HCT116 (cell line): ENCODE results near the gene PPP1R12C. TPM values are rescaled to one million over a fixed set of nuclear protein-coding genes. Genes with fewer than 3 reads are reported as not detected.

Source experiments
- ATAC-seq: fragments of 200-7000 bp; cut with Tn5 transposase; 2 replicates; pipeline ENCODE4 v1.9.1; 2020; ENCODE audit warnings: mild to moderate bottlenecking, moderate library complexity
- BruUV-seq: library from RNA; stranded (reverse); fragments of 400-500 nt; replicated peaks from 2 replicates; lab custom pipeline; 2021; lab: Mats Ljungman, UMichigan
- CTCF ChIA-PET: fragments of 300-600 bp; sonication (Branson Sonifier 250); formaldehyde crosslinking; loops from one replicate; lab custom pipeline; 2021; ENCODE audit warnings: antibody characterized with exemption; lab: Charles Lee
- POLR2A ChIA-PET: fragments of 300-600, 350-600 bp; sonication (Branson Sonifier 250); formaldehyde crosslinking; loops from one replicate; lab custom pipeline; 2021; ENCODE audit warnings: antibody characterized with exemption; lab: Charles Lee
- RAD21 ChIA-PET, 2 experiments: fragments of 300-600 bp; sonication (Branson Sonifier 250); formaldehyde crosslinking; loops; one replicate each; lab custom pipeline; 2023; ENCODE audit warnings: low total read pairs in 2 of 2; ENCODE audit not compliant: uncharacterized antibody in 2 of 2, unreplicated experiment in 2 of 2, low non-redundant PET in 1 of 2; lab: Charles Lee
- DNase-seq: peaks from one replicate; pipeline ENCODE4 v3.0.0-alpha.2; 2010; ENCODE audit warnings: low read depth, low spot score
- H2AFZ ChIP-seq: fragments of 200-600 bp; shearing (Covaris generic), sonication (generic); 2 replicates; pipeline ENCODE4 v1.6.1; 2017; ENCODE audit warnings: low read depth, mixed run types, mixed read lengths, antibody characterized with exemption, low read length; ENCODE audit not compliant: poor library complexity, severe bottlenecking
- H3K27ac ChIP-seq: 2 replicates; pipeline ENCODE4 v1.5.1; 2012; ENCODE audit warnings: low read depth, low read length
- H3K27me3 ChIP-seq: fragments of 200-600 bp; sonication (generic); 2 replicates; pipeline ENCODE4 v1.6.1; 2016; ENCODE audit warnings: mixed run types, low read length, mixed read lengths; ENCODE audit not compliant: insufficient read depth
- H3K36me3 ChIP-seq, 2 experiments: fragments of 200-500 bp in 1 of 2; fragments of 200-600 bp in 1 of 2; sonication (Bioruptor generic) in 1 of 2; sonication (generic) in 1 of 2; 2 replicates each; pipeline versions ENCODE4 v1.5.1 to v1.6.1; 2014 to 2016; ENCODE audit warnings: low read length in 2 of 2, inconsistent platforms in 1 of 2, mixed read lengths in 1 of 2, mixed run types in 1 of 2; ENCODE audit not compliant: insufficient read depth in 2 of 2, control insufficient read depth in 1 of 2
- H3K4me1 ChIP-seq, 2 experiments: fragments of 200-600 bp in 1 of 2; sonication (generic) in 1 of 2; 2 replicates each; pipeline versions ENCODE4 v1.5.1 to v1.6.1; 2012 to 2017; ENCODE audit warnings: low read length in 2 of 2, inconsistent platforms in 1 of 2, mild to moderate bottlenecking in 1 of 2, mixed read lengths in 1 of 2, mixed run types in 1 of 2, moderate library complexity in 1 of 2; ENCODE audit not compliant: insufficient read depth in 2 of 2, control insufficient read depth in 1 of 2
- H3K4me2 ChIP-seq: fragments of 200-600 bp; sonication (generic); 2 replicates; pipeline ENCODE4 v1.6.1; 2017; ENCODE audit warnings: mixed run types, low read length, mixed read lengths
- H3K4me3 ChIP-seq, 2 experiments: fragments of 200-600 bp in 1 of 2; sonication (generic) in 1 of 2; replicated peaks in 1 of 2; 2 replicates each; pipeline ENCODE4 v1.5.1; 2011 to 2016; ENCODE audit warnings: low read length in 2 of 2, control low read depth in 1 of 2, low read depth in 1 of 2, mild to moderate bottlenecking in 1 of 2, mixed read lengths in 1 of 2, mixed run types in 1 of 2
- H3K79me2 ChIP-seq: fragments of 200-600 bp; sonication (generic); 2 replicates; pipeline ENCODE4 v1.6.1; 2017; ENCODE audit warnings: mild to moderate bottlenecking, mixed run types, low read length, moderate library complexity, mixed read lengths; ENCODE audit not compliant: insufficient read depth
- H3K9ac ChIP-seq: fragments of 200-600 bp; sonication (generic); 2 replicates; pipeline ENCODE4 v1.6.1; 2016; ENCODE audit warnings: low read length, mixed read lengths
- H3K9me2 ChIP-seq: fragments of 200-600 bp; sonication (generic), shearing (Covaris generic); 2 replicates; pipeline ENCODE4 v1.6.1; 2017; ENCODE audit warnings: mixed run types, mild to moderate bottlenecking, moderate library complexity; ENCODE audit not compliant: insufficient read depth
- H3K9me3 ChIP-seq, 2 experiments: fragments of 200-500 bp in 1 of 2; fragments of 200-600 bp in 1 of 2; sonication (Bioruptor generic) in 1 of 2; sonication (generic) in 1 of 2; 2 replicates each; pipeline ENCODE4 v1.6.1; 2014 to 2017; ENCODE audit warnings: low read length in 2 of 2, mixed read lengths in 2 of 2, inconsistent platforms in 1 of 2, low read depth in 1 of 2, mild to moderate bottlenecking in 1 of 2, mixed run types in 1 of 2, moderate library complexity in 1 of 2; ENCODE audit not compliant: control insufficient read depth in 1 of 2, insufficient read depth in 1 of 2
- H4K20me1 ChIP-seq: fragments of 200-600 bp; sonication (generic), shearing (Covaris generic); 2 replicates; pipeline ENCODE4 v1.6.1; 2017; ENCODE audit warnings: mixed run types, mild to moderate bottlenecking, moderate library complexity; ENCODE audit not compliant: insufficient read depth
- ATF3 ChIP-seq: IDR thresholded peaks from 2 replicates; pipeline ENCODE4 v1.6.1; 2012
- CBX3 ChIP-seq: IDR thresholded peaks from 2 replicates; pipeline ENCODE4 v1.6.1; 2012; ENCODE audit warnings: low read depth
- ELF1 ChIP-seq: IDR thresholded peaks from 2 replicates; pipeline ENCODE4 v1.6.1; 2012; ENCODE audit warnings: low read depth, borderline replicate concordance
- EZH2 ChIP-seq: fragments of 200-600 bp; sonication (generic); IDR thresholded peaks from 2 replicates; pipeline ENCODE4 v1.6.1; 2017; ENCODE audit warnings: antibody characterized with exemption, mixed run types
- EZH2phosphoT487 ChIP-seq: fragments of 200-600 bp; IDR thresholded peaks from 2 replicates; pipeline ENCODE4 v1.6.1; 2018; ENCODE audit warnings: antibody characterized with exemption, borderline replicate concordance
- FOSL1 ChIP-seq: IDR thresholded peaks from 2 replicates; pipeline ENCODE4 v1.6.1; 2012; ENCODE audit warnings: low read depth
- MAX ChIP-seq: IDR thresholded peaks from 2 replicates; pipeline ENCODE4 v1.6.1; 2012
- POLR2A ChIP-seq: IDR thresholded peaks from 2 replicates; pipeline ENCODE4 v1.7.0; 2011; ENCODE audit warnings: borderline replicate concordance; ENCODE audit not compliant: insufficient read depth, insufficient read length; ENCODE audit errors: extremely low read depth
- POLR2AphosphoS5 ChIP-seq: IDR thresholded peaks from 2 replicates; pipeline ENCODE4 v1.6.1; 2011; ENCODE audit warnings: mild to moderate bottlenecking, low read depth, low read length, moderate library complexity
- RAD21 ChIP-seq: IDR thresholded peaks from 2 replicates; pipeline ENCODE4 v1.6.1; 2012; ENCODE audit warnings: low read depth, mild to moderate bottlenecking
- SP1 ChIP-seq: IDR thresholded peaks from 2 replicates; pipeline ENCODE4 v1.6.1; 2012; ENCODE audit warnings: low read depth
- ZNF274 ChIP-seq: fragments of 200-500 bp; sonication (Bioruptor generic); IDR thresholded peaks from 2 replicates; pipeline ENCODE4 v1.6.1; 2014; ENCODE audit warnings: mild to moderate bottlenecking, low read depth, low read length, inconsistent platforms
- intact Hi-C: fragments of 100-400 bp; cut with micrococcal nuclease; formaldehyde crosslinking; loops from 2 replicates; pipeline ENCODE4 v1.10.0; 2022
- total RNA-seq: library from RNA; stranded (reverse); gene quantifications from one replicate; pipeline ENCODE4 v1.2.1, GENCODE V29; 2021; ENCODE audit not compliant: unreplicated experiment

PPP1R12C gene
- total RNA-seq, 1 experiment from 2014 or later: 83.2 TPM

GRCh38 chr19:55114566-55115145 is 2.8 kb downstream of the PPP1R12C start:
- no peaks in the 10 kb centered on the region for H3K9me2 ChIP-seq
- ATAC-seq (no peak), DNase-seq (no peak)
- H3K4me1 ChIP-seq: peaks cover 12 to 27% of the 10 kb centered on the region in 2 experiments
- no peak for TF ChIP-seq ZNF274
- no peak for TF ChIP-seq POLR2A
- TF ChIP-seq RAD21: no peak
- no peaks in the 10 kb centered on the region for H3K27me3 ChIP-seq
- H3K79me2 ChIP-seq: peaks cover 58% of the 10 kb centered on the region
- H3K4me2 ChIP-seq: peak overlapping the region; percentile 87; the same call in 1 of the 2 replicates
- CTCF ChIA-PET: no interaction called here
- peaks cover 4 to 5% of the 10 kb centered on the region in 2 experiments; a peak in 2 of 4 replicates for H3K36me3 ChIP-seq
- H3K9me3 ChIP-seq: no peaks in the 10 kb centered on the region
- POLR2A ChIA-PET: no interaction called here
- H2AFZ ChIP-seq: no peak overlapping the region
- H3K27ac ChIP-seq: peak overlapping the region; percentile 11; the same call in 1 of the 2 replicates
- RAD21 ChIA-PET: no interaction called here
- no peaks in the 10 kb centered on the region for H4K20me1 ChIP-seq
- no peak overlapping the region for H3K9ac ChIP-seq
- intact Hi-C loops: no loop called here
- no peak overlapping the region for H3K4me3 ChIP-seq
- no TSS peak for BruUV-seq

- Histone ChIP-seq H3K4me1 (peaks cover 10 to 24% of the 10 kb centered on the region in 2 experiments), H4K20me1 (no peaks in the 10 kb centered on the region), H3K9me3 (no peaks in the 10 kb centered on the region), H3K4me2 (no peak overlapping the region), H2AFZ (no peak overlapping the region), H3K9ac (no peak overlapping the region), H3K36me3 (peaks cover 4 to 5% of the 10 kb centered on the region in 2 experiments; a peak in 2 of 4 replicates), H3K9me2 (no peaks in the 10 kb centered on the region), H3K27ac (no peak overlapping the region), H3K79me2 (peaks cover 59% of the 10 kb centered on the region), H3K4me3 (no peak overlapping the region), H3K27me3 (no peaks in the 10 kb centered on the region)
- RAD21 ChIA-PET: no interaction called here
- intact Hi-C loops: no loop called here
- POLR2A ChIA-PET: no interaction called here
- no peak for DNase-seq
- BruUV-seq: TSS peak; percentile 7
- TF ChIP-seq MAX: no peak
- no peak for TF ChIP-seq EZH2
- no peak for TF ChIP-seq CBX3
- no peak for TF ChIP-seq POLR2AphosphoS5
- no peak for TF ChIP-seq POLR2A
- TF ChIP-seq FOSL1: no peak
- TF ChIP-seq ATF3: no peak
- TF ChIP-seq EZH2phosphoT487: no peak
- TF ChIP-seq ELF1: no peak
- TF ChIP-seq SP1: no peak
- ATAC-seq: no peak
- CTCF ChIA-PET: no interaction called here
Measured at GRCh38 chr19:55113570-55114039, 3.8 kb downstream of the PPP1R12C start.
